Naive B cell (primary cell): ENCODE data around the gene COQ6. TPM values are rescaled to one million over a fixed set of nuclear protein-coding genes. Genes with fewer than 3 reads are reported as not detected.
"Not testable (repeated sequence)": the region's sequence is repeated elsewhere in the genome, so short reads cannot be mapped to it uniquely, and the experiment has no call there.

Experiments used
- ATAC-seq, 2 donors: fragments of 150-1000 bp; cut with Tn5 transposase; 2 replicates each; pipeline ENCODE4 v1.10.0; 2021; ENCODE audit warnings: low read depth in 2 of 2, mild to moderate bottlenecking in 2 of 2, moderate library complexity in 2 of 2
- DNase-seq: peaks from one replicate; pipeline ENCODE4 v3.0.0; 2022
- H3K27ac Mint-ChIP-seq, 6 donors: one replicate each; pipeline ENCODE4 v1.8.0; 2020 to 2022; ENCODE audit warnings: mild to moderate bottlenecking in 6 of 6, mixed read lengths in 6 of 6, moderate library complexity in 5 of 6, inconsistent platforms in 2 of 6
- H3K27me3 Mint-ChIP-seq, 3 donors: one replicate each; pipeline ENCODE4 v1.8.0; 2021 to 2022; ENCODE audit warnings: mixed read lengths in 3 of 3, mild to moderate bottlenecking in 1 of 3
- H3K36me3 Mint-ChIP-seq, 2 donors: one replicate each; pipeline ENCODE4 v1.8.0; 2020 to 2022; ENCODE audit warnings: mixed read lengths in 2 of 2, inconsistent platforms in 1 of 2, mild to moderate bottlenecking in 1 of 2
- H3K4me1 Mint-ChIP-seq, 3 donors: one replicate each; pipeline ENCODE4 v1.8.0; 2020 to 2022; ENCODE audit warnings: mixed read lengths in 3 of 3, inconsistent platforms in 1 of 3, mild to moderate bottlenecking in 1 of 3, moderate library complexity in 1 of 3
- H3K4me3 Mint-ChIP-seq, 8 donors: one replicate each; pipeline ENCODE4 v1.8.0; 2020 to 2022; ENCODE audit warnings: mild to moderate bottlenecking in 8 of 8, mixed read lengths in 8 of 8, moderate library complexity in 8 of 8, inconsistent platforms in 2 of 8
- H3K9me3 Mint-ChIP-seq, 7 donors: one replicate each; pipeline ENCODE4 v1.8.0; 2020 to 2022; ENCODE audit warnings: mixed read lengths in 7 of 7, mild to moderate bottlenecking in 5 of 7, inconsistent platforms in 2 of 7, moderate library complexity in 1 of 7
- polyA plus RNA-seq, 6 donors: library from polyadenylated mRNA; unstranded; fragments of 300-500 nt; fragmentation: Illumina TruSeq; gene quantifications; one replicate each; pipeline ENCODE4 v1.2.3, GENCODE V29; 2021; ENCODE audit warnings: low read depth in 6 of 6

Gene COQ6
- polyA plus RNA-seq, 6 donors from 2014 or later = 10.9 to 22.5 (median 14.5) TPM

GRCh38 chr14:73995977-73996378, 45.9 kb downstream of the COQ6 start:
- Mint-ChIP-seq H3K4me3 (no peak overlapping the region), H3K27ac (peak overlapping the region in 1 of 6 donors; percentile 49), H3K36me3 (peaks cover 0 to 9% of the 10 kb centered on the region in 2 donors), H3K4me1 (peaks cover 0 to 2% (median 0%) of the 10 kb centered on the region in 3 donors), H3K9me3 (no peaks in the 10 kb centered on the region), H3K27me3 (no peaks in the 10 kb centered on the region)
- DNase-seq (no peak), ATAC-seq (no peak)

GRCh38 chr14:73996731-73997107, 46.6 kb downstream of the COQ6 start:
- Mint-ChIP-seq H3K4me1 (peaks cover 0 to 2% (median 0%) of the 10 kb centered on the region in 3 donors), H3K4me3 (peak overlapping the region in 1 of 8 donors; percentile 52), H3K27ac (peak overlapping the region in 1 of 6 donors; percentile 69)

GRCh38 chr14:73997108-73997943, 47.2 kb downstream of the COQ6 start:
- no peak for DNase-seq
- Mint-ChIP-seq H3K36me3 (peaks cover 0 to 9% of the 10 kb centered on the region in 2 donors), H3K4me3 (no peak overlapping the region), H3K4me1 (peaks cover 0 to 2% (median 0%) of the 10 kb centered on the region in 3 donors), H3K27me3 (no peaks in the 10 kb centered on the region), H3K27ac (peak overlapping the region in 1 of 6 donors; percentile 69), H3K9me3 (no peaks in the 10 kb centered on the region)
- no peak for ATAC-seq

More at GRCh38 chr14:73996731-73997107, 46.6 kb downstream of the COQ6 start:
- H3K36me3 Mint-ChIP-seq = peaks cover 0 to 9% of the 10 kb centered on the region in 2 donors
- H3K27me3 Mint-ChIP-seq = no peaks in the 10 kb centered on the region
- H3K9me3 Mint-ChIP-seq = no peaks in the 10 kb centered on the region
- DNase-seq = no peak
- ATAC-seq = no peak

- DNase-seq = no peak
- Mint-ChIP-seq H3K27ac (no peak overlapping the region), H3K36me3 (peaks cover 0 to 9% of the 10 kb centered on the region in 2 donors), H3K9me3 (no peaks in the 10 kb centered on the region), H3K27me3 (no peaks in the 10 kb centered on the region), H3K4me1 (peaks cover 0 to 2% (median 0%) of the 10 kb centered on the region in 3 donors), H3K4me3 (no peak overlapping the region)
- no peak for ATAC-seq
Measured at GRCh38 chr14:73997944-73998447, 47.9 kb downstream of the COQ6 start.

- no peak for ATAC-seq
- H3K4me1 Mint-ChIP-seq = peaks cover 0 to 2% (median 0%) of the 10 kb centered on the region in 3 donors
- H3K36me3 Mint-ChIP-seq = peaks cover 0 to 9% of the 10 kb centered on the region in 2 donors
- no peak overlapping the region for H3K27ac Mint-ChIP-seq
- H3K9me3 Mint-ChIP-seq = no peaks in the 10 kb centered on the region
- H3K27me3 Mint-ChIP-seq = no peaks in the 10 kb centered on the region
- no peak overlapping the region for H3K4me3 Mint-ChIP-seq
- DNase-seq = no peak
Measured at GRCh38 chr14:73998726-73999125, 48.6 kb downstream of the COQ6 start.

GRCh38 chr14:74005664-74006063, 55.6 kb downstream of the COQ6 start:
- H3K27me3 Mint-ChIP-seq, DNase-seq, H3K4me1 Mint-ChIP-seq, H3K4me3 Mint-ChIP-seq, H3K36me3 Mint-ChIP-seq, H3K9me3 Mint-ChIP-seq, ATAC-seq, H3K27ac Mint-ChIP-seq: not testable (repeated sequence)

GRCh38 chr14:74008843-74009499, 58.9 kb downstream of the COQ6 start:
- no peak overlapping the region for H3K27ac Mint-ChIP-seq
- no peaks in the 10 kb centered on the region for H3K9me3 Mint-ChIP-seq
- ATAC-seq (no peak), DNase-seq (no peak)
- H3K27me3 Mint-ChIP-seq = no peaks in the 10 kb centered on the region
- H3K36me3 Mint-ChIP-seq = peaks cover 5% of the 10 kb centered on the region in 2 donors
- H3K4me1 Mint-ChIP-seq = no peaks in the 10 kb centered on the region
- H3K4me3 Mint-ChIP-seq = no peak overlapping the region

Other genes with a start within 250 kb of the COQ6 start
- 10 to 100 TPM; 10.6 to 19.7 (median 15.4) TPM for gene PNMA1, start 235.9 kb upstream of the COQ6 start, polyA plus RNA-seq
- gene PTGR2, start 98.5 kb upstream of the COQ6 start, polyA plus RNA-seq = 1 to 10 TPM; 1.0 to 4.9 (median 3.3) TPM
- 10 to 100 TPM; 56.3 to 77.1 (median 66.9) TPM for gene ZNF410, start 63.4 kb upstream of the COQ6 start, polyA plus RNA-seq
- 1 to 10 TPM in 5 of 6 donors, under 1 TPM in 1; 0.79 to 2.7 (median 1.5) TPM for gene FAM161B, start 208 bp upstream of the COQ6 start, polyA plus RNA-seq
- gene ENTPD5, start 69.0 kb downstream of the COQ6 start, polyA plus RNA-seq = 1 to 10 TPM; 2.3 to 5.7 (median 5.0) TPM
- 1 to 10 TPM; 1.2 to 5.8 (median 2.0) TPM for gene BBOF1, start 69.0 kb downstream of the COQ6 start, polyA plus RNA-seq
- gene ALDH6A1, start 134.2 kb downstream of the COQ6 start, polyA plus RNA-seq = 10 to 100 TPM; 14.5 to 24.3 (median 20.6) TPM
- gene LIN52, start 134.7 kb downstream of the COQ6 start, polyA plus RNA-seq = 10 to 100 TPM in 5 of 6 donors, 1 to 10 TPM in 1; 7.4 to 19.1 (median 11.9) TPM